Endothelial cell (in vitro differentiated cells): ENCODE results near the gene KRTAP4-4. TPM values are rescaled to one million over a fixed set of nuclear protein-coding genes. Genes with fewer than 3 reads are reported as not detected.
"Not testable (repeated sequence)": the region's sequence is repeated elsewhere in the genome, so short reads cannot be mapped to it uniquely, and the experiment has no call there.

Source experiments
- DNase-seq: peaks from one replicate; pipeline ENCODE4 v3.0.0; 2021; ENCODE audit warnings: low spot score
- H3K27ac Mint-ChIP-seq: one replicate; pipeline ENCODE4 v1.8.0; 2021; ENCODE audit warnings: mixed read lengths, inconsistent platforms; ENCODE audit not compliant: unreplicated experiment
- H3K27me3 Mint-ChIP-seq: one replicate; pipeline ENCODE4 v1.8.0; 2021; ENCODE audit warnings: mild to moderate bottlenecking, moderate library complexity, mixed read lengths, inconsistent platforms; ENCODE audit not compliant: unreplicated experiment
- H3K36me3 Mint-ChIP-seq: one replicate; pipeline ENCODE4 v1.8.0; 2021; ENCODE audit warnings: mild to moderate bottlenecking, low read depth, mixed read lengths, inconsistent platforms; ENCODE audit not compliant: unreplicated experiment
- H3K4me1 Mint-ChIP-seq: one replicate; pipeline ENCODE4 v1.8.0; 2021; ENCODE audit warnings: mild to moderate bottlenecking, mixed read lengths, inconsistent platforms; ENCODE audit not compliant: unreplicated experiment
- H3K4me3 Mint-ChIP-seq: one replicate; pipeline ENCODE4 v1.8.0; 2021; ENCODE audit warnings: mild to moderate bottlenecking, mixed read lengths, inconsistent platforms; ENCODE audit not compliant: unreplicated experiment
- H3K9me3 Mint-ChIP-seq: one replicate; pipeline ENCODE4 v1.8.0; 2021; ENCODE audit warnings: mixed read lengths, inconsistent platforms; ENCODE audit not compliant: unreplicated experiment
- CTCF ChIP-seq: fragments of 200-600 bp; sonication (generic); IDR thresholded peaks from one replicate; pipeline ENCODE4 v1.5.0; 2021; ENCODE audit warnings: antibody characterized with exemption; ENCODE audit not compliant: unreplicated experiment
- long read RNA-seq: library from polyadenylated mRNA; unstranded; transcript quantifications from one replicate; pipeline ENCODE4 v2.0.0, GENCODE V29; 2020; ENCODE audit not compliant: unreplicated experiment
- total RNA-seq: library from RNA; stranded (reverse); fragmentation: NEBNext Ultra II Directional; extraction: Animal tissue kit (Norgen Biotek cat#: 25700); gene quantifications from one replicate; pipeline ENCODE4 v1.2.1, GENCODE V29; 2021; ENCODE audit not compliant: unreplicated experiment

The KRTAP4-4 gene
- not detected for total RNA-seq
- long read RNA-seq, result 0 reads

GRCh38 chr17:41160648-41161047 lies at the start of gene KRTAP4-4:
KRTAP4-4 (minus strand) TSS chr17:41160748; CDS start chr17:41160691, 57 bp downstream.
- no peak within 1 kb of the TSS for H3K4me3 Mint-ChIP-seq
- no peaks in the 10 kb centered on the region for H3K27me3 Mint-ChIP-seq
- H3K4me1 Mint-ChIP-seq, result no peaks in the 10 kb centered on the region
- no peak within 1 kb of the TSS for H3K27ac Mint-ChIP-seq
- no peaks in the 10 kb centered on the region for H3K36me3 Mint-ChIP-seq
- DNase-seq, result no peak
- TF ChIP-seq CTCF, result no peak
- no peaks in the 10 kb centered on the region for H3K9me3 Mint-ChIP-seq

GRCh38 chr17:41199421-41200078 lies 39.0 kb upstream of the KRTAP4-4 start:
- H3K9me3 Mint-ChIP-seq, result no peaks in the 10 kb centered on the region
- no peak for TF ChIP-seq CTCF
- no peaks in the 10 kb centered on the region for H3K4me1 Mint-ChIP-seq
- H3K27ac Mint-ChIP-seq, result no peak overlapping the region
- no peaks in the 10 kb centered on the region for H3K36me3 Mint-ChIP-seq
- H3K27me3 Mint-ChIP-seq, result no peaks in the 10 kb centered on the region
- no peak for DNase-seq
- H3K4me3 Mint-ChIP-seq, result no peak overlapping the region

GRCh38 chr17:41196068-41196467 lies 35.5 kb upstream of the KRTAP4-4 start:
- no peak for DNase-seq
- Mint-ChIP-seq H3K4me3 (no peak overlapping the region), H3K4me1 (no peaks in the 10 kb centered on the region), H3K27me3 (no peaks in the 10 kb centered on the region), H3K27ac (no peak overlapping the region), H3K9me3 (no peaks in the 10 kb centered on the region), H3K36me3 (no peaks in the 10 kb centered on the region)
- no peak for TF ChIP-seq CTCF

DNA sequence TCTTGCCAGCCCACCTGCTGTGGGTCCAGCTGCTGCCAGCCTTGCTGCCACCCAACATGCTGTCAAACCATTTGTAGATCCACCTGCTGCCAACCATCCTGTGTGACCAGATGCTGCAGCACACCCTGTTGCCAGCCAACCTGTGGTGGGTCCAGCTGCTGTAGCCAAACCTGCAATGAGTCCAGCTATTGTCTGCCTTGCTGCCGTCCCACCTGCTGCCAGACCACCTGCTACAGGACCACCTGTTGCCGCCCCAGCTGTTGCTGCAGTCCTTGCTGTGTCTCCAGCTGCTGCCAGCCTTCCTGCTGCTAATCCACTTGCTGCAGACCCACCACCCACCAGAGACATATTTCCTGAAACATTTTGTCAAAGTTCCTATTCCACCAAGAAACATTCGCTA lies 29.8 kb upstream of the KRTAP4-4 start:
- Mint-ChIP-seq H3K9me3 (no peaks in the 10 kb centered on the region), H3K4me3 (no peak overlapping the region), H3K4me1 (no peaks in the 10 kb centered on the region), H3K27ac (no peak overlapping the region), H3K27me3 (peaks cover 3% of the 10 kb centered on the region), H3K36me3 (no peaks in the 10 kb centered on the region)
- no peak for DNase-seq
- no peak for TF ChIP-seq CTCF

DNA sequence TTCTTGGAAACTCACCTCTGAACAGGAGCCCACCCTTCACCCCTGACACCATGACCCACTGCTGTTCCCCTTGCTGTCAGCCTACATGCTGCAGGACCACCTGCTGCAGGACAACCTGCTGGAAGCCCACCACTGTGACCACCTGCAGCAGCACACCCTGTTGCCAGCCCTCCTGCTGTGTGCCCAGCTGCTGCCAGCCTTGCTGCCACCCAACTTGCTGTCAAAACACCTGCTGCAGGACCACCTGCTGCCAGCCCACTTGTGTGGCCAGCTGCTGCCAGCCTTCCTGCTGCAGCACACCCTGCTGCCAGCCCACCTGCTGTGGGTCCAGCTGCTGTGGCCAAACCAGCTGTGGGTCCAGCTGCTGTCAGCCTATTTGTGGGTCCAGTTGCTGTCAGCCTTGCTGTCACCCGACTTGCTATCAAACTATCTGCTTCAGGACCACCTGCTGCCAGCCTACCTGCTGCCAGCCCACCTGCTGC lies 29.3 kb upstream of the KRTAP4-4 start, which contains the start of gene KRTAP9-1:
Gene KRTAP9-1 (plus strand): TSS at position 51 of the 482 bp plus-strand sequence. CDS start 0 bp downstream, at position 51.
- not testable (repeated sequence) for H3K27me3 Mint-ChIP-seq, H3K4me3 Mint-ChIP-seq, H3K4me1 Mint-ChIP-seq, H3K36me3 Mint-ChIP-seq, H3K27ac Mint-ChIP-seq, H3K9me3 Mint-ChIP-seq, DNase-seq
